CD4-positive, alpha-beta T cell treated with Interleukin-21 for 1 hour (primary cell): ENCODE data around the gene ANKRD17.
"Not testable (repeated sequence)": the region's sequence is repeated elsewhere in the genome, so short reads cannot be mapped to it uniquely, and the experiment has no call there.

Experiments
- DNase-seq: peaks from one replicate; pipeline ENCODE4 v3.0.0-alpha.2; 2020

ANKRD17 gene

DNA sequence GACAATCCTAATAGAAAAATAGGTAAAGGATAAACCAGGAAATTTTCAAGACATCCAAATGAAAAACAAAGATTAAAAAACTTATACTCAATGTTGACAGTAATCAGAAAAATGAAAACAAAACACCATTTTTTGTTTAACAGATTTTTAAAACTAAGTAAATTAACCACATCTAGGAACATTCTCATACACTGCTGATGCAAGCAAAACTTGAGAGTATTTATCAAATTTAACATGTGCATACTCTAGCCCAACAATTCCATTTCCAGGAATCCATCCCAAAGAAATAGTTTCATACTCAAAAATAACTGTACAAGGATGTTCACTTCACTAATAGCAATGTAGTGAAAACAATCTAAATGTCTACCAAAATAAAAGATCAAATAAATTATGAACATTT, 11.5 kb downstream of the ANKRD17 start:
- no peak for DNase-seq

- DNase-seq, result no peak
Measured at GRCh38 chr4:73245955-73246354, 12.6 kb downstream of the ANKRD17 start.

DNA sequence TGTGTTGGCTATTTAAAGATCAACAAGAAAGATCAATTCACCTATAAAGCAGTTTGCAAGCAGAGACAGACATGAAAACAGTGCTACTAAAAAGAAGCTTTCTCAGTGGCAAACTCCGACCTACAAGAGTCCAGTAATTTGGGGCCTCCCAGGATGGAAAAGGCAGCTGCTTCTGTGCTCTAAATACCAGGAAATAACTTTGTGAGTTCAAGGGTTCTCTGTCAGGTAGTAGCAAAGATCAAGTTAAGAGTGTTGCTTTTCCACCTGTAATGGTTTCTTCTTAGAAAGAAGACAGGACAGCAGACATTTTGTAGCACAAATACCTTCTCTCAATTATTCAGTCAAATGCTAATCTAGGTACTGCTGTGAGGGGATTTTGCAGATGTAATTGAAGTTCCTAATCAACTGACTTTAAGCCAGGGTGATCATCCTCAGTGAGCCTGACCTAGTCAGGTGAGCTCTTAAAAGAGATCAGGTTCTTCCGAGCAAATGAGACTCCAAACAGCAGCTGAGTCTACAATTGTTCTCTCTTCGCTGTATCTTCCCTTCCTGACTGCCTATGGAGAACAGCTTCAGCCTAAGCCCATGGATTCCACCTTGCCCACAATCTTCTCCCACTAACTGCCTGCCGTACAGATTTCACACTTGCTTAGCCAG, 13.5 kb downstream of the ANKRD17 start:
- no peak for DNase-seq

GRCh38 chr4:73237044-73237443, 21.6 kb downstream of the ANKRD17 start:
- no peak for DNase-seq

DNA sequence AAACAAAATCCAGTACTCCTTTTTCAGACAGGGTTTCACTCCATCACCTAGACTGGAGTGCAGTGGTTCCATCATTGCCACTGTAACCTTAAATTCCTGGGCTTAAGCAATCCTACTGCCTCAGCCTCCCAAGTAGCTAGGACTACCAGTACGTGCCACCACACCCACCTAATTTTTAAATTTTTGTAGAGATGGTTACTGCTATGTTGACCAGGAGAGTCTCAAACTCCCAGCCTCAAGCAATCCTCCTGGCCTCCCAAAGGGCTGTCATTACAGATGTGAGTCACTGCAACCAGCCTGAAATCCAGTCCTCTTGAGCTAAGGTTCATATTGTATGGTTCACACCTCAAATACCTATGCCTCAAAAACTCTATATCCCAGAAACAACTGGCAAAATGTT, 22.4 kb downstream of the ANKRD17 start:
- no peak for DNase-seq

- DNase-seq, result no peak
Measured at GRCh38 chr4:73234712-73235111, 23.9 kb downstream of the ANKRD17 start.

GRCh38 chr4:73231518-73232487, 26.8 kb downstream of the ANKRD17 start:
- no peak for DNase-seq

DNA sequence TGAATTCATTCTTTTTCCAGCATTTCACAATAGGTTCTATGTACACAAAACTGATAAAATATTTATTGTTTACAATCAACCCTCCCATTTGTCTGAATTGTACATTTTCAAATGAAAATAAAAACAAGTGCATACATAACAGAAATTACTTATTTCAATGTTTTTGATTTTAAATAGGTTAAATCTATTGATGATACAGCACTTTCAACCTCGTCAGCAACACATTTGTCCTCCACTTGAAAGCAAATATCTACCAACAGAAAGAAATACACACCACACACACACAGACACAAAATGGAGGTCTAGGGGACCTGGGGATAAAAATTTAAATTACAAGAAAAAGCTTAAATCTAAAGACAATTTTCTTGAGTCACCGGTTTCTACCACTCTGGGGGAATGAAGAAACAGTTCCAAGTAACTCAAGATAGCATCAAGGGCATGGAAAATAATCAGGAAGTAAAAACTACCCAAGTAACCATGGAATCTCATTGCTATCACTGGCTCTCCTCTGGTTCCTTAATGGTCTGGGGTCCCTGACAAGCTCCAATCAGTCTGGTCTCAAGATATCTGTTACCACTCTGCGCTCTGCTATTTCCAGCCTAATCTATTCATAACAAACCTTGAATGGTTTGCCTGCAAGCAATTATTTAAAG, 27.6 kb downstream of the ANKRD17 start:
- DNase-seq, result no peak

- DNase-seq, result not testable (repeated sequence)
Measured at GRCh38 chr4:73228800-73229199, 29.8 kb downstream of the ANKRD17 start.

- DNase-seq, result no peak
Measured at GRCh38 chr4:73224886-73225285, 33.7 kb downstream of the ANKRD17 start.

DNA sequence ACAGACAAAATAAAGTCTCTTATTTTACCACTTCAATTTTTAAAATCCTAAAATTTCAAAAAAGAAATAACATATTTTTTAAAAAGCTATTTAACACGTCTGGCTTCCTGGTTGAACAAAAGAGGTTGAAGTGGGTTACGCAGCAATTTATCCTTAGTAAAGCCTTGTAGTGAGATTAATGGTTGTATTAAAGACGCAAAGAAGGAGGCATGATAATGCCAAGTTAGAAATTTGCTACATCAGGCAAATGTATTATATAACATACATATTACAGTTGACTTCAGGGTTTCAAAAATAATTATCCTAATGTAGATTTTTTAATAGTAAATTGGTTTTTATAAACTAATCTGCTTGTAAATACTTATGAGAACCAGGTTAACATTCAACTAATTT, 35.3 kb downstream of the ANKRD17 start:
- DNase-seq, result no peak

- DNase-seq, result peak; percentile 89
Measured at GRCh38 chr4:73222466-73223257, 35.9 kb downstream of the ANKRD17 start.

- no peak for DNase-seq
Measured at GRCh38 chr4:73221734-73222133, 36.9 kb downstream of the ANKRD17 start.

- DNase-seq, result no peak
Measured at GRCh38 chr4:73220815-73221214, 37.8 kb downstream of the ANKRD17 start.

DNA sequence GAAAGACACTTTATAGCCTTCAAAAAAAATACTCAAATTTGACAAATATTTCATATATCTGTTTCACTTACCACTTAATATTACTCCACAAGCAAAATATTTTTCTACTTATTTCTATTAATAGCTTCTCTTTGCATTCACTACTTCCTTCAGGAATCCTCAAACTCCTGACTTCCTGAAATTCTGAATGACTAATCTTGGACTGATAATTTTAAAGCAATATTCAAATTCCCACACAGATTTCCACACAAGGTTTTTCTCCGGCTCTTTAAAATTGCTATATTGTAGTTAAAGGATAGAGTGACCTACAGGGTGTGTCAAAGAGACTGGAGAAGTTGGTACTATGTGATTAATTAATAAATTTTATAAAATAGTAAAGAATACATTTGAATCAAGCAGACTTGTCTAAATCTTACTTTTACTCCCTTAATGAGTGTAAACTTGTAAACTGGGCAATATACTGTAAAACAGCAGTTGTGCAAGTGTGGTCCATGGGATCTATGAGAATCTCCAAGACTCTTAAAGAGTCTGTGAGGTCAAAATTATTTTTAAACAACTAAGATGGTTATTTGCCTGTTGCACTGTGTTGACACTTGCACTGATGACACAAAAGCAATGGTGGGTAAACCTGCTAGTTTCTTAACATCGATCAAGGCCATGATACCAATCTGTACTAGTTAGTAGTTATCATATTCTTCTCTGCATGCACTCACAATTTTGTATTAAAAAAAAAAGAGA, 44.5 kb downstream of the ANKRD17 start:
- no peak for DNase-seq

GRCh38 chr4:73212982-73213730, 45.4 kb downstream of the ANKRD17 start:
- DNase-seq, result no peak

DNA sequence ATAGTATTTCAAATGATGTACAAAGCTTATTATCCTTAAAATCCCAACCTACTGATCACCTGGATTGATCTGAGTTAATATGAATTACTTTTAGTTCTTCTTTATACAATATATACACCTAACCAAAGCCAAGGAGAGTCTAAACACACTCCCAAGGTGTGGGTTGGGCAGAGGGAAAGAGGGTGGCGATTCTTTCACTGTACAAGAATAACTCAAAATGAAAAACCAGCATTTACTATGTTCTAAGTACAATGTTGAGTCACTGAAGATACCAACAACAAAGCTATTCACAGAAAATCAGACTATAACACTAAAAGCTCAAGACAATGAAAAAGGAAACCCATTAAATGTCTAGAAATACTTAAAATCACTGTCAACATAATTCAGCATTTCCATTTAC, 46.6 kb downstream of the ANKRD17 start:
- DNase-seq, result no peak

GRCh38 chr4:73208376-73208775, 50.2 kb downstream of the ANKRD17 start:
- DNase-seq, result no peak

DNA sequence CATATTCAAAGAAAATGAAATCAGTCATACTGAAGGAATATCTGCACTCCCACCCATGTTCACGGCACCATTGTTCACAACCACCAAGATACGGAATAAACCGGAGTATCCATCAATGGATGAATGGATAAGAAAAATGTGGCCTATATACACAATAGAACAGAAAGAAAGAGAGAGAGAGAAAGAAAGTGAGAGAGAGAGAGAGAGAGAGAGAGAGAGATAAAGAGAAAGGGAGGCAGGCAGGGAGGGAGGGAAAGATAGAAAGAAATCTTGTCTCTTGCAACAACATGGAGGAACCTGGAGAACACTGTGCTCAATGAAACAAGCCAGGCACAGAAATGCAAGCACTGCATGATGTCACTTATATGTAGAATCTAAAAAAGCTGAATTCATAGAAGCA, 52.4 kb downstream of the ANKRD17 start:
- DNase-seq, result no peak

DNA sequence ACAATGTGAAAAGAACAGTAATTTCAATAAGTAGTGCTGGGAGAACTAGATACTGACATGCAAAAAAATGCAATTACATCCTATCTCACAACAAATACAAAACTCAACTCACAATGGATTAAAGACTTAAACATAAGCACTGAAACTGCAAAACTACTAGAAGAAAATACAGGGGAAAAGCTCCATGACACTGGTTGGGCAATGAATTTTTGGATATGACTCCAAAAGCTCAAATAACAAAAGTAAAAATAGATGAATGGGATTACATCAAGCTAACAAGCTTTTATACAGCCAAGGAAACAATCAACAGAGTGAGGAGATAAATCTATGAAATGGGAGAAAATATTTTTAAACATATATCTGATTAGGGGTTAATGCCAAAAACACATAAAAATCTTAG, 53.1 kb downstream of the ANKRD17 start:
- no peak for DNase-seq

DNA sequence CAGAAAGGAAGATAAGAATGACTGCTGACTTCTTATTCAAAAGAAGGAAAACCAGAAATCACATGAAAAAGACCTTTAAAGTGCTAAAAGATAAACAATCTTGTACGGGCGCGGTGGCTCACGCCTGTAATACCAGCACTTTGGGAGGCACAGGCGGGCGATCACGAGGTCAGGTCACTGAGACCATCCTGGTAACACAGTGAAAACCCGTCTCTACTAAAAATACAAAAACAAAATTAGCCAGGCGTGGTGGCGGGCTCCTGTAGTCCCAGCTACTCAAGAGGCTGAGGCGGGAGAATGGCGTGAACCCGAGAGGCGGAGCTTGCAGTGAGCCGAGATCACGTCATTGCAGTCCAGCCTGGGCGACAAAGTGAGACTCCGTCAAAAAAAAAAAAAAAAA, 54.6 kb downstream of the ANKRD17 start:
- DNase-seq, result not testable (repeated sequence)
